Measurements from ENCODE around the gene FAM181A. TPM values are rescaled to one million over a fixed set of nuclear protein-coding genes. Genes with fewer than 3 reads are reported as not detected.

Gene FAM181A
- total and polyA plus RNA-seq, 9 of the 15 experiments (the other 6 are each of a cell fraction or from before 2014, with no cell fraction given) = not detected

GRCh38 chr14:93909429-93910128 is 17.6 kb upstream of the FAM181A start:
- Histone ChIP-seq H3K36me3 (ENCODE audit: control insufficient read depth, insufficient read depth, low read length) (no peaks in the 10 kb centered on the region), H3K27ac (ENCODE audit: extremely low read depth, low read depth, low read length) (no peak overlapping the region), H3K79me2 (ENCODE audit: control insufficient read depth, insufficient read depth, low read length) (no peaks in the 10 kb centered on the region), H3K4me2 (ENCODE audit: insufficient read depth, low read length) (no peak overlapping the region), H3K9ac (ENCODE audit: insufficient read depth in 1 of 2, low read depth in 2 of 2, low read length in 2 of 2) (no peak overlapping the region), H2AFZ (ENCODE audit: low read depth, low read length) (no peak overlapping the region), H4K20me1 (replicated peaks; ENCODE audit: control insufficient read depth, insufficient read depth, low read length) (no peaks in the 10 kb centered on the region), H3K9me1 (ENCODE audit: control insufficient read depth, insufficient read depth, low read length) (no peaks in the 10 kb centered on the region), H3K27me3 (ENCODE audit: control insufficient read depth in 2 of 2, insufficient read depth in 2 of 2, low read length in 2 of 2) (no peaks in the 10 kb centered on the region; a peak in 1 of 5 replicates), H3K4me3 (no peak overlapping the region), H3K4me1 (replicated peaks in 1 of 2; ENCODE audit: control insufficient read depth in 2 of 2, insufficient read depth in 2 of 2, low read length in 2 of 2) (no peaks in the 10 kb centered on the region), H3K9me3 (replicated peaks; ENCODE audit: control insufficient read depth, insufficient read depth, low read depth, low read length) (no peaks in the 10 kb centered on the region)
- CTCF ChIA-PET (ENCODE audit: low intra/inter-chr PET ratio) = no interaction called here
- in situ Hi-C loops (cut with MboI) = no loop called here
- WGBS (ENCODE audit: insufficient coverage, low coverage, missing lambda C conversion rate) = 0% methylated on average over 5 of the region's 5 CpGs
- no peak for ATAC-seq
- no peak for FAIRE-seq
- no TSS peak for BruUV-seq (replicated peaks)
- no peak for DNase-seq (ENCODE audit: extremely low read depth in 1 of 4, low spot score in 3 of 4)
- POLR2A ChIA-PET = interaction anchor here (0.6 kb wide), 1 partner anchor 30 kb away, joined by 3 read pairs; no protein-coding TSS in a partner anchor
- intact Hi-C loops (cut with micrococcal nuclease) = loop anchor here (5.0 kb wide), 1 partner anchor 252 kb away; no protein-coding TSS in a partner anchor
- TF ChIP-seq FOXO4 (CRISPR knock-in tag; IDR thresholded peaks at IDR 0.05) (no peak), FOXA3 (CRISPR knock-in tag; conservative IDR thresholded peaks at IDR 0.05 in 1 of 2, IDR thresholded peaks at IDR 0.05 in 1 of 2) (no peak), NFE2 (IDR thresholded peaks at IDR 0.05; ENCODE audit: low read depth) (no peak), ZNF217 (CRISPR knock-in tag; IDR thresholded peaks at IDR 0.05) (no peak), ZNF175 (CRISPR knock-in tag; IDR thresholded peaks at IDR 0.05; ENCODE audit: low read depth) (no peak), E2F1 (CRISPR knock-in tag; IDR thresholded peaks at IDR 0.05) (no peak), ZNF318 (IDR thresholded peaks at IDR 0.05; ENCODE audit: borderline replicate concordance in 1 of 2, low read depth in 1 of 2) (no peak), SREBF1 (IDR thresholded peaks at IDR 0.05; ENCODE audit: borderline replicate concordance, low read depth, low read length) (no peak), SMARCA5 (IDR thresholded peaks at IDR 0.05) (no peak)
